Endodermal cell (in vitro differentiated cells): Measurements from ENCODE around the gene M1AP. TPM values are rescaled to one million over a fixed set of nuclear protein-coding genes. Genes with fewer than 3 reads are reported as not detected.

Experiments
- DNase-seq: peaks from one replicate; pipeline ENCODE4 v3.0.0-alpha.2; 2017
- H3K27ac ChIP-seq: 2 replicates; pipeline ENCODE4 v1.5.1; 2013; ENCODE audit warnings: mild to moderate bottlenecking, low read depth, low read length, moderate library complexity
- H3K27me3 ChIP-seq: 2 replicates; pipeline ENCODE4 v1.6.1; 2013; ENCODE audit warnings: mild to moderate bottlenecking, low read length, moderate library complexity; ENCODE audit not compliant: insufficient read depth, control insufficient read depth, poor library complexity, severe bottlenecking
- H3K36me3 ChIP-seq: 2 replicates; pipeline ENCODE4 v1.7.0; 2013; ENCODE audit warnings: mild to moderate bottlenecking, low read length, moderate library complexity; ENCODE audit not compliant: control insufficient read depth, insufficient read depth
- H3K4me1 ChIP-seq: one replicate; pipeline ENCODE4 v1.7.0; 2013; ENCODE audit warnings: low read length; ENCODE audit not compliant: control insufficient read depth, insufficient read depth
- H3K4me3 ChIP-seq: 2 replicates; pipeline ENCODE4 v1.5.1; 2013; ENCODE audit warnings: mild to moderate bottlenecking, low read length, moderate library complexity
- H3K9ac ChIP-seq: 2 replicates; pipeline ENCODE4 v1.6.1; 2013; ENCODE audit warnings: mild to moderate bottlenecking, low read length, moderate library complexity; ENCODE audit not compliant: poor library complexity, severe bottlenecking; ENCODE audit errors: extremely low read depth
- H3K9me3 ChIP-seq: 2 replicates; pipeline ENCODE4 v1.6.1; 2013; ENCODE audit warnings: mild to moderate bottlenecking, low read length, moderate library complexity; ENCODE audit not compliant: control insufficient read depth
- H3K27ac Mint-ChIP-seq: 2 replicates; pipeline ENCODE4 v1.8.0; 2020; ENCODE audit warnings: mixed read lengths
- H3K27me3 Mint-ChIP-seq: 2 replicates; pipeline ENCODE4 v1.8.0; 2021; ENCODE audit warnings: mild to moderate bottlenecking, mixed read lengths; ENCODE audit not compliant: insufficient read depth
- H3K36me3 Mint-ChIP-seq: 2 replicates; pipeline ENCODE4 v1.8.0; 2020; ENCODE audit warnings: low read depth, mixed read lengths
- H3K4me1 Mint-ChIP-seq: 2 replicates; pipeline ENCODE4 v1.8.0; 2020; ENCODE audit warnings: mixed read lengths
- H3K4me3 Mint-ChIP-seq: 2 replicates; pipeline ENCODE4 v1.8.0; 2020; ENCODE audit warnings: mild to moderate bottlenecking, moderate library complexity, mixed read lengths
- H3K9me3 Mint-ChIP-seq: 2 replicates; pipeline ENCODE4 v1.8.0; 2020; ENCODE audit warnings: mild to moderate bottlenecking, mixed read lengths
- WGBS, 2 experiments: methylation state at CpG; one replicate each; pipeline versions ENCODE4 v1.1.5 to v1.1.7; 2013; ENCODE audit warnings: missing lambda C conversion rate in 2 of 2, mixed read lengths in 1 of 2; ENCODE audit not compliant: insufficient coverage in 1 of 2, insufficient read length in 1 of 2; 5-methylcytosine and 5-hydroxymethylcytosine counted together
- total RNA-seq, 2 donors: library from RNA; stranded (reverse); fragmentation: NEBNext Ultra II Directional in 1 of 2; extraction: Animal tissue kit (Norgen Biotek cat#: 25700) in 1 of 2; gene quantifications; 2 replicates in 1 of 2; 3 replicates in 1 of 2; pipeline ENCODE4 v1.2.1, GENCODE V29; 2021
- TF ChIP-seq, protein P1 (sequence below): fragments of 200-600 bp; sonication (generic); conservative IDR thresholded peaks from 2 replicates; pipeline ENCODE4 v1.5.0; 2021; ENCODE audit warnings: antibody characterized with exemption, mild to moderate bottlenecking

The M1AP gene
- total RNA-seq, 2 donors from 2014 or later, result 3.8 to 5.5 TPM

DNA sequence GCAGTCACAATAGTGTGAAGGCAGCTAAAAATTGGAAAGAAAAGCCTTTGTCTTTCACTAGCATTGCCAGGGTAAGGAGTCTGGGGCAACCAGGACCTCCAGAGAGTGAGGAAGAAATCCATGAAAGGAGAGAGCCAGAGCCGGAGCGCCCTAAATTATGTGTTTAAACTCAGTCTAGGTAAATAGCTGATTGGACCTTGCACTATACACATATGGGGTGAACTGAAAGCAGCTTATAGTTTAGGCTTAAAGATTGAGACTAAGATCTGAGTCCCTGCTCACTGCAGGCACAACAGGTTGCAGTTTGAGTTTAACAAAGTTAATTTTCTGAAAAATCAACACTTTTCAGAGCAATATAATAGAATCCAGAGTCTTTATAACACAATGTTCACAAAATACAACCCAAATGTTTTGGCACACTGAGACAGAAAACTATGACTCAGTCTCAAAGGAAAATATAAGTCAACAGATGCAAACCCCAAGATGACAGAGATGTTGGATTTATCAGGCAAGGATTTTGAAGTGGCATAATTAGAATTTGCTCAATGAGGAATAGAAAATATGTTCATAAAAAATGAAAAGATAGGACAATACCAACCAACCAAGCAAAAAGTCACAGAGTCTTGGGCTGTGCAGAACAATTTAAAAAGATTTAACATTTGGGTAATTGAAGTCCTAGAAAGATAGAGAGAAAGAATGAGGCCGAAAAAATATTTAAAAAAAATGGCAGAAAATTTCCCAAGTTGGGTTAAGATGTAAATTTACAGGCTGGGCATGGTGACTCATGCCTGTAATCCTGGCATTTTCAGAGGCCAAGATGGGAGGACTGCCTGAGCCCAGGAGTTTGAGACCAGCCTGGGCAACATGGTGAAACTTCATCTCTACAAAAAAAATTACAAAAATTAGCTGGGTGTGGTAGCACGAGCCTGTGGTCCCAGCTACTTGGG lies 54.0 kb downstream of the M1AP start:
- 84 to 88% methylated on average over 4 of the region's 4 CpGs for WGBS, 2 experiments
- no peaks in the 10 kb centered on the region for H3K9me3 ChIP-seq
- no peaks in the 10 kb centered on the region for H3K36me3 Mint-ChIP-seq

DNA sequence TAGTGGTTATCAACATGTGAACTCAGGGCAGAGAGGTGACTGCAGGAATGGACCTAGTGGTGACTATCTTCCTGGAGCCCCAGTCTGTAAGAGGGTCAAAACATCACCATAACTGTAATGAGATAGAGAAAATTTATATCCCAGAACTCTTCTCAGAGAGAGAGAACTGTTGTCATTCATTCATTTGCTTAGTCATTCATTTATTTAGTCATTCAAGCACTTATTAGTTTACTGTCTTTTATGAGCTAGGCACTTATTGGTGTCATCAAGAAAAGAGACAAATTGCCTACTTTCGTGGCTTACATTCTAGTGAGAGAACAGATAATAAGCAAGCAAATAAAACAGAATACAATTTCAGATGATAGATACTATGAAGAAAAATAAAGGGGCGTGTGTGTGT lies 59.5 kb downstream of the M1AP start:
- Mint-ChIP-seq H3K4me1 (peaks cover 22% of the 10 kb centered on the region), H3K4me3 (no peak overlapping the region), H3K9me3 (no peaks in the 10 kb centered on the region), H3K27ac (no peak overlapping the region), H3K27me3 (peaks cover 14% of the 10 kb centered on the region), H3K36me3 (no peaks in the 10 kb centered on the region)
- H3K27me3 ChIP-seq, result peaks cover 7% of the 10 kb centered on the region
- H3K9ac ChIP-seq, result no peak overlapping the region
- H3K27ac ChIP-seq, result no peak overlapping the region
- H3K4me1 ChIP-seq, result peaks cover 18% of the 10 kb centered on the region
- no peaks in the 10 kb centered on the region for H3K36me3 ChIP-seq
- no peak overlapping the region for H3K4me3 ChIP-seq
- 90 to 100% methylated on average over 1 to 2 of the region's 2 CpGs for WGBS, 2 experiments
- TF ChIP-seq, protein P1, sequence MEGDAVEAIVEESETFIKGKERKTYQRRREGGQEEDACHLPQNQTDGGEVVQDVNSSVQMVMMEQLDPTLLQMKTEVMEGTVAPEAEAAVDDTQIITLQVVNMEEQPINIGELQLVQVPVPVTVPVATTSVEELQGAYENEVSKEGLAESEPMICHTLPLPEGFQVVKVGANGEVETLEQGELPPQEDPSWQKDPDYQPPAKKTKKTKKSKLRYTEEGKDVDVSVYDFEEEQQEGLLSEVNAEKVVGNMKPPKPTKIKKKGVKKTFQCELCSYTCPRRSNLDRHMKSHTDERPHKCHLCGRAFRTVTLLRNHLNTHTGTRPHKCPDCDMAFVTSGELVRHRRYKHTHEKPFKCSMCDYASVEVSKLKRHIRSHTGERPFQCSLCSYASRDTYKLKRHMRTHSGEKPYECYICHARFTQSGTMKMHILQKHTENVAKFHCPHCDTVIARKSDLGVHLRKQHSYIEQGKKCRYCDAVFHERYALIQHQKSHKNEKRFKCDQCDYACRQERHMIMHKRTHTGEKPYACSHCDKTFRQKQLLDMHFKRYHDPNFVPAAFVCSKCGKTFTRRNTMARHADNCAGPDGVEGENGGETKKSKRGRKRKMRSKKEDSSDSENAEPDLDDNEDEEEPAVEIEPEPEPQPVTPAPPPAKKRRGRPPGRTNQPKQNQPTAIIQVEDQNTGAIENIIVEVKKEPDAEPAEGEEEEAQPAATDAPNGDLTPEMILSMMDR, result no peak
- H3K9me3 ChIP-seq, result no peaks in the 10 kb centered on the region
- DNase-seq, result no peak

More for the DNA sequence above, 54.0 kb downstream of the M1AP start:
- no peak overlapping the region for H3K9ac ChIP-seq
- no peak for DNase-seq
- no peak overlapping the region for H3K27ac ChIP-seq
- H3K27me3 Mint-ChIP-seq, result peaks cover 9% of the 10 kb centered on the region
- peaks cover 11% of the 10 kb centered on the region for H3K4me1 ChIP-seq
- H3K27ac Mint-ChIP-seq, result no peak overlapping the region
- H3K4me3 ChIP-seq, result no peak overlapping the region
- H3K4me3 Mint-ChIP-seq, result no peak overlapping the region
- H3K27me3 ChIP-seq, result peaks cover 17% of the 10 kb centered on the region
- no peaks in the 10 kb centered on the region for H3K9me3 Mint-ChIP-seq
- H3K4me1 Mint-ChIP-seq, result peaks cover 4% of the 10 kb centered on the region
- TF ChIP-seq, protein P1, result no peak
- no peaks in the 10 kb centered on the region for H3K36me3 ChIP-seq

GRCh38 chr2:74587664-74588277 lies 60.4 kb downstream of the M1AP start:
- no peak overlapping the region for H3K9ac ChIP-seq
- no peak overlapping the region for H3K27ac ChIP-seq
- no peaks in the 10 kb centered on the region for H3K36me3 ChIP-seq
- peak; percentile 90 for DNase-seq
- Mint-ChIP-seq H3K9me3 (no peaks in the 10 kb centered on the region), H3K27ac (no peak overlapping the region), H3K27me3 (peaks cover 13% of the 10 kb centered on the region), H3K36me3 (no peaks in the 10 kb centered on the region), H3K4me3 (no peak overlapping the region), H3K4me1 (peaks cover 26% of the 10 kb centered on the region)
- 31% methylated on average over 5 of the region's 6 CpGs; no CpG with 5 or more reads in 1 of the 2 experiments for whole genome bisulfite sequencing, 2 experiments
- H3K9me3 ChIP-seq, result no peaks in the 10 kb centered on the region
- no peak overlapping the region for H3K4me3 ChIP-seq
- TF ChIP-seq, protein P1, result peak; percentile 88
- H3K27me3 ChIP-seq, result peaks cover under 1% of the 10 kb centered on the region
- peaks cover 18% of the 10 kb centered on the region for H3K4me1 ChIP-seq
